ENCODE data around the gene ARHGEF4.

DNA sequence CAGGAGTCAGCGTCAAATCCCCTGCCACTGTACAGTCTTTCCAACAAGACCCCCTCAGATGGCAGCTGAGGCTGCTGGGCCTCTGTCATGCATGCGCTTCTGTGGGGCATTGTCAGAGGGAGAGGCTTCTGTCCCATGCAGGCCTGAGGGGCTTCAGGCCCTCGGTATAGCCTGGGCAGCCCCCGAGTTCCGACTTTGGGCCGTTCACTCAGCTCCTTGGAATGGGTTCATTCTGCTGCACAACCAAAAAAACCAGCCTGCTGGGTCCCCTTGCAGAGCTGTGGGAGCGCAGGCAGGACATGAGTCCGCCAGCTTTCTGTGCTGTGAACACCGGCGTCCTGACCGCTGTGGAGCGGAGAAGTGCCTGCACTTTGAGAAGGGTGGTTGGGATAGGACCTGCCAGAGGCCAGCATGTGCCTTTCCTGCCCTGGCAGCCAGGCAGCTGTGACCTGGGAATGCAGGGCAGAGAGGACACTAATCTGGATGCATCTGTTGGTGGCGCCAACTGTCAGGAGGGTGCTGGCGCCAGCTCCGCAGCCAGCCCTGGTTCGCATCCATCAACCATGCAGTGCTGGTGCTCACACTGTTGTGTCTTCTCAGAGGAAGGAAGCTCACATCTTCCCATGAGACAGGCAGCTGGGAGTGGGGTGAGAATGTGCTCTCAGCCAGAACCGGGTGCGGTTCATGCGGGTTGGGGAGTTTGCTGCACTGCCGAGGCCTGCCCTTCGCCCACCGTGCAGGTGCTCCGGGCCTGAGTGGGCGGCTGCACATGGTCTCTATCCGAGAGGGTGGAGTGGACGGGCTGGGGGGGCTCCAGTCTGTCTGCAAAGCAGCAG is 14.3 kb downstream of the ARHGEF4 start:
- TF ChIP-seq, protein P1, sequence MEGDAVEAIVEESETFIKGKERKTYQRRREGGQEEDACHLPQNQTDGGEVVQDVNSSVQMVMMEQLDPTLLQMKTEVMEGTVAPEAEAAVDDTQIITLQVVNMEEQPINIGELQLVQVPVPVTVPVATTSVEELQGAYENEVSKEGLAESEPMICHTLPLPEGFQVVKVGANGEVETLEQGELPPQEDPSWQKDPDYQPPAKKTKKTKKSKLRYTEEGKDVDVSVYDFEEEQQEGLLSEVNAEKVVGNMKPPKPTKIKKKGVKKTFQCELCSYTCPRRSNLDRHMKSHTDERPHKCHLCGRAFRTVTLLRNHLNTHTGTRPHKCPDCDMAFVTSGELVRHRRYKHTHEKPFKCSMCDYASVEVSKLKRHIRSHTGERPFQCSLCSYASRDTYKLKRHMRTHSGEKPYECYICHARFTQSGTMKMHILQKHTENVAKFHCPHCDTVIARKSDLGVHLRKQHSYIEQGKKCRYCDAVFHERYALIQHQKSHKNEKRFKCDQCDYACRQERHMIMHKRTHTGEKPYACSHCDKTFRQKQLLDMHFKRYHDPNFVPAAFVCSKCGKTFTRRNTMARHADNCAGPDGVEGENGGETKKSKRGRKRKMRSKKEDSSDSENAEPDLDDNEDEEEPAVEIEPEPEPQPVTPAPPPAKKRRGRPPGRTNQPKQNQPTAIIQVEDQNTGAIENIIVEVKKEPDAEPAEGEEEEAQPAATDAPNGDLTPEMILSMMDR (IDR thresholded peaks at IDR 0.05; ENCODE audit: low read length) = no peak
- TF ChIP-seq EZH2 (optimal IDR thresholded peaks at IDR 0.05; ENCODE audit: low read depth, low read length) = no peak
